ENCODE measurements around the gene RBFOX1.

Gene RBFOX1

GRCh38 chr16:7521834-7522233 lies 189.2 kb downstream of the RBFOX1 start:
- H3K4me3 ChIP-seq (ENCODE audit: low read length) = no peak overlapping the region
- no peak for DNase-seq (ENCODE audit: low read depth)
- TF ChIP-seq, protein P1, sequence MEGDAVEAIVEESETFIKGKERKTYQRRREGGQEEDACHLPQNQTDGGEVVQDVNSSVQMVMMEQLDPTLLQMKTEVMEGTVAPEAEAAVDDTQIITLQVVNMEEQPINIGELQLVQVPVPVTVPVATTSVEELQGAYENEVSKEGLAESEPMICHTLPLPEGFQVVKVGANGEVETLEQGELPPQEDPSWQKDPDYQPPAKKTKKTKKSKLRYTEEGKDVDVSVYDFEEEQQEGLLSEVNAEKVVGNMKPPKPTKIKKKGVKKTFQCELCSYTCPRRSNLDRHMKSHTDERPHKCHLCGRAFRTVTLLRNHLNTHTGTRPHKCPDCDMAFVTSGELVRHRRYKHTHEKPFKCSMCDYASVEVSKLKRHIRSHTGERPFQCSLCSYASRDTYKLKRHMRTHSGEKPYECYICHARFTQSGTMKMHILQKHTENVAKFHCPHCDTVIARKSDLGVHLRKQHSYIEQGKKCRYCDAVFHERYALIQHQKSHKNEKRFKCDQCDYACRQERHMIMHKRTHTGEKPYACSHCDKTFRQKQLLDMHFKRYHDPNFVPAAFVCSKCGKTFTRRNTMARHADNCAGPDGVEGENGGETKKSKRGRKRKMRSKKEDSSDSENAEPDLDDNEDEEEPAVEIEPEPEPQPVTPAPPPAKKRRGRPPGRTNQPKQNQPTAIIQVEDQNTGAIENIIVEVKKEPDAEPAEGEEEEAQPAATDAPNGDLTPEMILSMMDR (conservative IDR thresholded peaks at IDR 0.05; ENCODE audit: low read depth, low read length) = no peak

GRCh38 chr16:7524419-7524818 lies 191.8 kb downstream of the RBFOX1 start:
- no peak for DNase-seq (ENCODE audit: low read depth)
- TF ChIP-seq, protein P1 (conservative IDR thresholded peaks at IDR 0.05; ENCODE audit: low read depth, low read length) = no peak
- H3K4me3 ChIP-seq (ENCODE audit: low read length) = no peak overlapping the region

DNA sequence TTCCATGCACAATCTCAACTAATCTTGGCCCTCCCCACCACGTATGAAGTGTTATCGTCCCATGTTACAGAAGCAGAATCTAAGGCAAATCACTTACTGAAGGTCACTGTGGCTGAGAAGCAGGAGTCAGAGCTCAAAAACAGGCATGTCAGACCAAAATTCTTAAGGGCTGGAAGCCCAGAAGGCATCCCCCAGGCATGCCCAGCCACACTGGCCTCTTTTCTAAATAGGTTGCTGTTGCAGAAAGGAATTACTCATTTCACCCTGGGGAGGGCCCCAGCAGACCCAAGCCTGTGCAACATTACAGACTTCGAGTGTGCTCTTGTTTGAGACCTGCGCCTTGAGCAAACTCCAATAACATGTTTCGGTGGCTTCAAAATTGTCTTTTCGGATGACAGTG lies 194.1 kb downstream of the RBFOX1 start:
- no peak for DNase-seq (ENCODE audit: low read depth)

GRCh38 chr16:7532534-7532933 lies 199.9 kb downstream of the RBFOX1 start:
- no peak for DNase-seq (ENCODE audit: low read depth)
- TF ChIP-seq, protein P1 (conservative IDR thresholded peaks at IDR 0.05; ENCODE audit: low read depth, low read length) = no peak
- H3K4me3 ChIP-seq (ENCODE audit: low read length) = no peak overlapping the region

More for the DNA sequence above, 194.1 kb downstream of the RBFOX1 start:
- TF ChIP-seq, protein P1 (conservative IDR thresholded peaks at IDR 0.05; ENCODE audit: low read depth, low read length) = no peak
- H3K4me3 ChIP-seq (ENCODE audit: low read length) = no peak overlapping the region

GRCh38 chr16:7534749-7535148 lies 202.1 kb downstream of the RBFOX1 start:
- no peak overlapping the region for H3K4me3 ChIP-seq (ENCODE audit: low read length)
- TF ChIP-seq, protein P1 (conservative IDR thresholded peaks at IDR 0.05; ENCODE audit: low read depth, low read length) = no peak
- DNase-seq (ENCODE audit: low read depth) = no peak

DNA sequence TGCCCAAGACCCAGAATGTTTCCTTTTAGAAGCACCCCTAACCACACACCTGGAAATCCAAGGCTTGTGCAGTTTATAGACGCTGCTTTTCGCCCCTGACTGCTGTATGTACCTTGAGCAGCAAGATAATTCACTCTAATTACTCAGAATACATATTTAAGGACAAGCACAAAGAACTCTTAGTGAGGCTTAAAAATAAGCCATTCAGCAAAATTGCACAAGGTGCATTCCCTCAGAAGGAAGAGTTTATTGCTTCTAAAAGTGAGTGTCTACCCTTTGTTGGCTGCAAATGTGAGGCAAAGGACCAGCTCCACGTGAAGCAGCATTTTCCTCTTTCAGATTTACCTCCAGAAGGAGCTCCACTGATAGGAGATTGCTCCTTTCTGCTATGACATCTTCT lies 208.4 kb downstream of the RBFOX1 start:
- no peak overlapping the region for H3K4me3 ChIP-seq (ENCODE audit: low read length)
- TF ChIP-seq, protein P1 (conservative IDR thresholded peaks at IDR 0.05; ENCODE audit: low read depth, low read length) = no peak
- no peak for DNase-seq (ENCODE audit: low read depth)

DNA sequence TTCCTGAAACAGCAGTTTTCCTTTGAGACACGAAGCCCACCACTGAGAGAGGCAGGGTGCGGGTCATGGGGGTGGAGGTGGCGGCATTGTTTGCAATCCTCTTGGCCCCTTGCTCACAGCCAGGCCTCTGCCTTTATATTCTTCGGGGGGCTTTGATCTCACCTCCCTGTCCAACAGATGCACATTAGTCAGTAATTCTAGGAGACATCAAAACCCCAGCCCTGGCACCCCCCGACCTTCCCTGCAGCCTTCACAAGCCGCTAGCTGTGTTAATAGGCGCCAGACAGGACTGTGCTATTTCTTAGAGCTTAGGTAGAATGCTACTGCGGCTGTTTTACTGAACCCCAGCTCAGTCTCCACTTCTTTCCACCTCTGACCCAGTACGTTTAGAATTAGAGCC lies 212.6 kb downstream of the RBFOX1 start:
- no peak for DNase-seq (ENCODE audit: low read depth)
- H3K4me3 ChIP-seq (ENCODE audit: low read length) = no peak overlapping the region
- TF ChIP-seq, protein P1 (conservative IDR thresholded peaks at IDR 0.05; ENCODE audit: low read depth, low read length) = no peak
